Calu3 (cell line): ENCODE measurements around the gene GUCA1C. TPM values are rescaled to one million over a fixed set of nuclear protein-coding genes. Genes with fewer than 3 reads are reported as not detected.

Source experiments
- BruUV-seq: library from RNA; stranded (reverse); fragments of 400-500 nt; replicated peaks from 2 replicates; lab custom pipeline; 2021; lab: Mats Ljungman, UMichigan
- CTCF ChIA-PET: fragments of 300-600 bp; sonication (Branson Sonifier 250); formaldehyde crosslinking; loops from one replicate; lab custom pipeline; 2022; ENCODE audit warnings: antibody characterized with exemption; lab: Charles Lee
- DNase-seq: peaks from one replicate; pipeline ENCODE4 v3.0.0; 2022
- H3K27ac Mint-ChIP-seq: one replicate; pipeline ENCODE4 v1.8.0; 2022; ENCODE audit warnings: mixed read lengths; ENCODE audit not compliant: unreplicated experiment
- H3K27me3 Mint-ChIP-seq: one replicate; pipeline ENCODE4 v1.8.0; 2022; ENCODE audit warnings: mixed read lengths; ENCODE audit not compliant: unreplicated experiment
- H3K36me3 Mint-ChIP-seq: one replicate; pipeline ENCODE4 v1.8.0; 2022; ENCODE audit warnings: mild to moderate bottlenecking, moderate library complexity, mixed read lengths; ENCODE audit not compliant: insufficient read depth, unreplicated experiment
- H3K4me1 Mint-ChIP-seq: one replicate; pipeline ENCODE4 v1.8.0; 2022; ENCODE audit warnings: mild to moderate bottlenecking, low read depth, mixed read lengths; ENCODE audit not compliant: unreplicated experiment
- H3K4me3 Mint-ChIP-seq: one replicate; pipeline ENCODE4 v1.8.0; 2022; ENCODE audit warnings: mild to moderate bottlenecking, low read depth, moderate library complexity, mixed read lengths; ENCODE audit not compliant: unreplicated experiment
- H3K9me3 Mint-ChIP-seq: one replicate; pipeline ENCODE4 v1.8.0; 2022; ENCODE audit warnings: low read depth, mixed read lengths; ENCODE audit not compliant: unreplicated experiment
- intact Hi-C: fragments of 100-400 bp; cut with micrococcal nuclease; formaldehyde crosslinking; loops from one replicate; pipeline ENCODE4 v1.10.0; 2022; ENCODE audit not compliant: unreplicated experiment
- total RNA-seq: library from RNA; stranded (reverse); gene quantifications from 2 replicates; pipeline ENCODE4 v1.2.3, GENCODE V29; 2022
- TF ChIP-seq, protein P1 (sequence below): fragments of 200-600 bp; IDR thresholded peaks from one replicate; pipeline ENCODE4 v1.8.0; 2022; ENCODE audit warnings: antibody characterized with exemption; ENCODE audit not compliant: unreplicated experiment

GUCA1C gene
- total RNA-seq, 1 experiment from 2014 or later = not detected

DNA sequence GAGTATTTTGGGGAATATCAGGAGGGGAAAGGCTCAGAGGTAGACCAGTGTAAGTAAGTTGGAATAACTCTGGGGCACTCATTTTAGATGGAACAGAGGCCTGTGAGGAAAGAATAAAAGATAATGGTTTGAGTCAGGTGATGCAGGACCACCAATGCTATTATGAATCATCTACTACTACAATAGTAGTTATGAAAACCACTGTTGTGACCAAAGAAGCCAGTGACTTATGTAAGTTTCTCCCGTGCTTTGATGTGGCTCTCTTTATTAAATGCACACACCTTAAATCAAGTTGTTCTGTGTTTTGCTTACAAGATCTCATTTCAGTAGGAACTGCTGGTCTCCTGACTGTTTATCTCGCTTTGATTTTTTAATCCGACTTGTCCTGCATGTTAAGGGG lies 13.1 kb upstream of the GUCA1C start:
- intact Hi-C loops = no loop called here
- no peak overlapping the region for H3K27ac Mint-ChIP-seq
- H3K4me1 Mint-ChIP-seq = no peaks in the 10 kb centered on the region
- no peaks in the 10 kb centered on the region for H3K9me3 Mint-ChIP-seq
- H3K36me3 Mint-ChIP-seq = no peaks in the 10 kb centered on the region
- H3K4me3 Mint-ChIP-seq = no peak overlapping the region
- no TSS peak for BruUV-seq
- TF ChIP-seq, protein P1, sequence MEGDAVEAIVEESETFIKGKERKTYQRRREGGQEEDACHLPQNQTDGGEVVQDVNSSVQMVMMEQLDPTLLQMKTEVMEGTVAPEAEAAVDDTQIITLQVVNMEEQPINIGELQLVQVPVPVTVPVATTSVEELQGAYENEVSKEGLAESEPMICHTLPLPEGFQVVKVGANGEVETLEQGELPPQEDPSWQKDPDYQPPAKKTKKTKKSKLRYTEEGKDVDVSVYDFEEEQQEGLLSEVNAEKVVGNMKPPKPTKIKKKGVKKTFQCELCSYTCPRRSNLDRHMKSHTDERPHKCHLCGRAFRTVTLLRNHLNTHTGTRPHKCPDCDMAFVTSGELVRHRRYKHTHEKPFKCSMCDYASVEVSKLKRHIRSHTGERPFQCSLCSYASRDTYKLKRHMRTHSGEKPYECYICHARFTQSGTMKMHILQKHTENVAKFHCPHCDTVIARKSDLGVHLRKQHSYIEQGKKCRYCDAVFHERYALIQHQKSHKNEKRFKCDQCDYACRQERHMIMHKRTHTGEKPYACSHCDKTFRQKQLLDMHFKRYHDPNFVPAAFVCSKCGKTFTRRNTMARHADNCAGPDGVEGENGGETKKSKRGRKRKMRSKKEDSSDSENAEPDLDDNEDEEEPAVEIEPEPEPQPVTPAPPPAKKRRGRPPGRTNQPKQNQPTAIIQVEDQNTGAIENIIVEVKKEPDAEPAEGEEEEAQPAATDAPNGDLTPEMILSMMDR = no peak
- CTCF ChIA-PET = no interaction called here
- no peak for DNase-seq
- no peaks in the 10 kb centered on the region for H3K27me3 Mint-ChIP-seq

DNA sequence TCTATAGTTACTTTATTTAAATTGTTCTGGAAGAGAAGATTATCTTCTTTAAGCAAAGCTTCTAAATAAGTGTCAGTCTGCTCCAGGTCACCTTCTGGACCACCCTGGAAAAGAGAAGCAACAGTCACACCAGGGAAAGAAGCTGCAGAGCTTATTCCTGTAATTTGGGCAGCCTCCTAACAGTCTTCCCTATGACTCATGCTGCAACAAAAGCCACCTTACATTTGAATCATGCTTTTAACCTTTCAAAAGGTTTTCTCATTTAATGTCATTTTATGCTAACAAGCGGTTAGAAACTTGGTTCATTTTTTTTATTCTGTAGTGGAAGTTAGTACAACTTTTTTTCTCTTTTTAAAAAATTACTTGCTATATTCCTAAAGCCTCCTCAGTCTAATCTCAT lies 5.3 kb upstream of the GUCA1C start:
- TF ChIP-seq, protein P1 = no peak
- CTCF ChIA-PET = no interaction called here
- DNase-seq = no peak
- H3K27me3 Mint-ChIP-seq = no peaks in the 10 kb centered on the region
- H3K9me3 Mint-ChIP-seq = no peaks in the 10 kb centered on the region
- no peak overlapping the region for H3K27ac Mint-ChIP-seq
- intact Hi-C loops = no loop called here
- H3K4me3 Mint-ChIP-seq = no peak overlapping the region
- H3K4me1 Mint-ChIP-seq = no peaks in the 10 kb centered on the region
- no TSS peak for BruUV-seq
- H3K36me3 Mint-ChIP-seq = no peaks in the 10 kb centered on the region

DNA sequence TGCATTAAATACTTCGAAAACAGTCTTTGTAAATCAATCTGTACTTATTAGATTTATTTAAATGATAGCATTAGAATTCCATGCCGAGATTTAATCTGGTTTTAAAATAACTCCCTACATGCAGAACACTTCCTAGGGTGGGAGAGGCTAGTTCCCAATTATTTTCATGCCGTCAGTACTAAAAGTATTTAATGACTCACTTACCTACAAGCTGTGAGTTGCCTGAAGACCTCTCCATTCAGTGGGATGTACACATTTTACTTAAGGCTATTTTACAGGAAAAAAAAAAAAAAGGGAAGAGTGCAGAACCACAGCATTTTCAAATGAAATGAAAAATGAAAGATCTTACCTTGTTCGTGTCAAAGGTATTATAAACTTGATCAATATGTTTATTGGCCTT lies 469 bp downstream of the GUCA1C start:
- no peaks in the 10 kb centered on the region for H3K9me3 Mint-ChIP-seq
- H3K36me3 Mint-ChIP-seq = no peaks in the 10 kb centered on the region
- H3K27me3 Mint-ChIP-seq = no peaks in the 10 kb centered on the region
- H3K4me3 Mint-ChIP-seq = no peak overlapping the region
- H3K27ac Mint-ChIP-seq = no peak overlapping the region
- BruUV-seq = no TSS peak
- CTCF ChIA-PET = interaction anchor here (0.9 kb wide), 1 partner anchor 271 kb away, joined by 3 read pairs; no protein-coding TSS in a partner anchor
- TF ChIP-seq, protein P1 = no peak
- no peak for DNase-seq
- intact Hi-C loops = no loop called here
- H3K4me1 Mint-ChIP-seq = peaks cover 2% of the 10 kb centered on the region

DNA sequence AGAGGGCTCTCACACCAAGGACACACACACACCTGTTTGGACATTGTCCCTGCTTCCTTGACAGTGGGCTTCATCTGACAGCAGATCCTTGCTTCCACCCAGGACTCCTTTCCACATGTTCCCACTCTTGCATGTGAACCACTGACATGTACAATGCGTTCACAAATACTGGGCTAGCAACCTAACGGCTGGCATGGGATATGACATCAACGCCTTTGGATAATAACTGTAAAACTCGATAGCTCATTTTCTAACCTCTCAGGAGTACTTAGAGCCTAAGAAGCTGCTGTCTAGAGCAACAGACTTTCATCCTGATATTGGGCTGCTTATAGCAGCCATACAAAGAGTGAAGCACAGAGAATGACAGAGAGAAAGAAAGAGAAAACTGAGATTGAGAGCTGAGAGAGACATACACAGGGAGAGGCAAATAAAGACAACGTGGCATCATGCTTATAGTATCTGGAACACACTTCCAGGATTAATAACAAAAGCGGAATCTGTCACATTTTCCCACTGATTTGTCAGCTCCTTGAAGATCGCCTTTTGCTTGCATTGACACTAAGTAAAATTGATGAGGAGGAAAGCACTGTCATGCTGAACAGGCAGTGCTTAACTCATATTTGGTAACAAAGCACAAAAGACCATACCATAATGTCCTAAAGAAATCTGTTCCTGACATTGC lies 1.7 kb downstream of the GUCA1C start:
- H3K4me3 Mint-ChIP-seq = no peak overlapping the region
- no peaks in the 10 kb centered on the region for H3K27me3 Mint-ChIP-seq

More for the DNA sequence above, 1.7 kb downstream of the GUCA1C start:
- Mint-ChIP-seq H3K36me3 (no peaks in the 10 kb centered on the region), H3K4me1 (peaks cover 14% of the 10 kb centered on the region), H3K9me3 (no peaks in the 10 kb centered on the region), H3K27ac (no peak overlapping the region)
- CTCF ChIA-PET = no interaction called here
- no TSS peak for BruUV-seq
- no peak for DNase-seq
- intact Hi-C loops = no loop called here
- TF ChIP-seq, protein P1 = no peak
